Measurements from ENCODE around the gene TEX52.

GRCh38 chr12:2879853-2880252, 23.0 kb upstream of the TEX52 start:
- TF ChIP-seq CTCF (conservative IDR thresholded peaks at IDR 0.05; ENCODE audit: low read depth in 2 of 2) (no peak), POLR2AphosphoS5 (IDR thresholded peaks at IDR 0.05; ENCODE audit: low read depth) (no peak), EZH2phosphoT487 (IDR thresholded peaks at IDR 0.05; ENCODE audit: unreplicated experiment) (no peak), EZH2 (IDR thresholded peaks at IDR 0.05; ENCODE audit: low read depth, unreplicated experiment) (no peak), ZNF331 (CRISPR knock-in tag; IDR thresholded peaks at IDR 0.05; ENCODE audit: low read depth) (no peak), CREB1 (CRISPR knock-in tag; IDR thresholded peaks at IDR 0.05; ENCODE audit: low read depth) (no peak), ETS1 (IDR thresholded peaks at IDR 0.05) (no peak), NANOG (IDR thresholded peaks at IDR 0.05; ENCODE audit: borderline replicate concordance) (no peak)

All from GM23338 (cell line).